Uterus (tissue), 2 donors: ENCODE data around the gene SYNRG.

Source experiments
- POLR2A ChIP-seq, 2 donors: fragments of 450-650 bp; IDR thresholded peaks; one replicate each; pipeline ENCODE4 v1.6.1; 2016; ENCODE audit warnings: antibody characterized with exemption in 2 of 2, mild to moderate bottlenecking in 1 of 2, moderate library complexity in 1 of 2
- TF ChIP-seq, protein P1 (sequence below), 4 experiments: fragments of 200-600 bp in 2 of 4; fragments of 450-650 bp in 2 of 4; sonication (generic) in 2 of 4; IDR thresholded peaks; one replicate each; pipeline ENCODE4 v1.5.1; 2016 to 2019; ENCODE audit warnings: antibody characterized with exemption in 4 of 4, mild to moderate bottlenecking in 2 of 4, moderate library complexity in 1 of 4

DNA sequence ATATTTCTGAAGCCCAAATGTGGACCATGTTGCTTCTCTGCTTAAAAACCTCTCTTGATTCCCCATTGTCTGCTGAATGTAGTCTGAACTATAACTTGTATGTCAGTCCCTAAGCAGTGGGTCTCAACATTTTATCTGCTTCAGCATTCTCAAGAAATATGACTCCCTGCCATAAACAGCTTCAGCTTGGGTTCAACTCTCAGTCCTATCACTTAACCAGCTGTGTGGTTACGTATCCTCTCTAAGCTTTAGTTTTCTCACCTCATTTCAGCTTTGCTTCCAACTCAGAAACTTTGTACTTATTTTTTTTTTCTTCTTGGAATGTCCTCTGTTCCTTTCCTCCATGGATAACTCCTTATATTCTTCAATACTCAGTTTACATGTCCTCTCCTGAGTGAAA, 38.6 kb upstream of the SYNRG start:
- TF ChIP-seq, protein P1, sequence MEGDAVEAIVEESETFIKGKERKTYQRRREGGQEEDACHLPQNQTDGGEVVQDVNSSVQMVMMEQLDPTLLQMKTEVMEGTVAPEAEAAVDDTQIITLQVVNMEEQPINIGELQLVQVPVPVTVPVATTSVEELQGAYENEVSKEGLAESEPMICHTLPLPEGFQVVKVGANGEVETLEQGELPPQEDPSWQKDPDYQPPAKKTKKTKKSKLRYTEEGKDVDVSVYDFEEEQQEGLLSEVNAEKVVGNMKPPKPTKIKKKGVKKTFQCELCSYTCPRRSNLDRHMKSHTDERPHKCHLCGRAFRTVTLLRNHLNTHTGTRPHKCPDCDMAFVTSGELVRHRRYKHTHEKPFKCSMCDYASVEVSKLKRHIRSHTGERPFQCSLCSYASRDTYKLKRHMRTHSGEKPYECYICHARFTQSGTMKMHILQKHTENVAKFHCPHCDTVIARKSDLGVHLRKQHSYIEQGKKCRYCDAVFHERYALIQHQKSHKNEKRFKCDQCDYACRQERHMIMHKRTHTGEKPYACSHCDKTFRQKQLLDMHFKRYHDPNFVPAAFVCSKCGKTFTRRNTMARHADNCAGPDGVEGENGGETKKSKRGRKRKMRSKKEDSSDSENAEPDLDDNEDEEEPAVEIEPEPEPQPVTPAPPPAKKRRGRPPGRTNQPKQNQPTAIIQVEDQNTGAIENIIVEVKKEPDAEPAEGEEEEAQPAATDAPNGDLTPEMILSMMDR (IDR thresholded peaks at IDR 0.05), result no peak
- TF ChIP-seq POLR2A (IDR thresholded peaks at IDR 0.05), result no peak
